Tibial artery (tissue), 4 donors: ENCODE results near the gene USP3.

ENCODE experiments used
- DNase-seq, 2 donors: peaks; one replicate each; pipeline ENCODE4 v3.0.0-alpha.2; 2019
- H3K27ac ChIP-seq, 2 donors: fragments of 200-600 bp; sonication (generic) in 1 of 2; 1 replicate in 1 of 2; 2 replicates in 1 of 2; pipeline ENCODE4 v1.5.1; 2018 to 2019; ENCODE audit warnings: mild to moderate bottlenecking in 1 of 2
- H3K27me3 ChIP-seq, 2 donors: fragments of 200-600 bp; sonication (generic) in 1 of 2; one replicate each; pipeline versions ENCODE4 v1.5.1 to v1.6.0; 2016 to 2019
- H3K36me3 ChIP-seq, 3 donors: fragments of 200-600 bp; sonication (generic) in 2 of 3; one replicate each; pipeline ENCODE4 v1.5.1; 2016 to 2019; ENCODE audit warnings: mild to moderate bottlenecking in 2 of 3
- H3K4me1 ChIP-seq, 4 donors: fragments of 200-600 bp; sonication (generic) in 2 of 4; 1 replicate in 3 of 4; 2 replicates in 1 of 4; pipeline ENCODE4 v1.5.1; 2016 to 2019
- H3K4me3 ChIP-seq, 2 donors: fragments of 200-600 bp; sonication (generic) in 1 of 2; 1 replicate in 1 of 2; 2 replicates in 1 of 2; pipeline ENCODE4 v1.5.1; 2018 to 2019; ENCODE audit warnings: mild to moderate bottlenecking in 2 of 2
- H3K9me3 ChIP-seq, 3 donors: fragments of 200-600 bp; sonication (generic) in 1 of 3; one replicate each; pipeline ENCODE4 v1.5.1; 2016 to 2019
- CTCF ChIP-seq, 2 experiments: fragments of 200-600 bp in 1 of 2; fragments of 450-650 bp in 1 of 2; IDR thresholded peaks; one replicate each; pipeline ENCODE4 v1.5.1; 2017 to 2019; ENCODE audit warnings: antibody characterized with exemption in 2 of 2, mild to moderate bottlenecking in 1 of 2, moderate library complexity in 1 of 2
- intact Hi-C: fragments of 100-400 bp; cut with DNase I; formaldehyde crosslinking; loops from one replicate; pipeline ENCODE4 v1.15.0; 2023; ENCODE audit warnings: low total_unique reads

Gene USP3

DNA sequence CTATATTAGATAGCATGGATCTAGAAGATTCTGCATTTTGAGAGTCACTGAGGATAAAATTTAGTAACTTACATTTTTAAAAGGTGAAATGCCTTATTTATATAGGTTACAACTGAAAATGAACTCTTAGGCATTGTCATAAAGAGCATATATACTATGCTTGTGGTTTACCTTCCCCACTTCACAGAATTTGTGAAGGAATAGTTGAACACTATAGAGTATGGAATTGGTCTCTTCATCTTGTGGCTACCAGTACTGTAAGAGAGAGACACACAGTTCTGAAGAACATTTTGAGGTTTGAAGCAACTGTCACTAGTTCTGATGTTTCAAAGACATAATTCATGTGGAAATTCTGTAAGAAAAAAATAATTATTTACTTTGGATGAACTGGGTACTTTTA is 51.1 kb downstream of the USP3 start:
- H3K36me3 ChIP-seq, result peaks cover 19 to 25% (median 19%) of the 10 kb centered on the region in 3 donors
- no peak for TF ChIP-seq CTCF (IDR thresholded peaks at IDR 0.05)
- DNase-seq, result no peak
- H3K27me3 ChIP-seq, result no peaks in the 10 kb centered on the region
- H3K27ac ChIP-seq, result no peak overlapping the region
- H3K4me1 ChIP-seq, result peaks cover 0 to 35% (median 11%) of the 10 kb centered on the region in 4 donors
- H3K9me3 ChIP-seq, result no peaks in the 10 kb centered on the region
- intact Hi-C loops, result no loop called here
- H3K4me3 ChIP-seq, result no peak overlapping the region

DNA sequence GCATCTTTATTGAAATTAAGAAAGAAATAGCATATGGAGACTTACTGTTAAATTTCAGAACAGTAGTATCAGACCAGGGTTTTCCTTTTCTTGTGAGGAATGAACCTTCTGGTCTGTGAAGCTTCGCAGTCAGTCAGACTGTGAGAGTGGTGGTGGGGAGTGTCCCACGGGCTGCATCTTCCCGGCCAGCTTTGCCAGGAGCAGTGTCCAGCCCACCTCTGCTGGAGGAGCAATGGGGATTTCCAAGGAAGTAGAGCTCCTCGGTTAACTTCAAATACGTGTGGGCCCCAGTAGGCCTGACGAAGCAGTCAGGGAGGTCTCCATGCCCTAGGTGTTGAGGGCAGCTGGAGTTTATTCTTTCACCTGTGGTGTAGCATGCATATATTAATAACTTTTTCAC is 51.9 kb downstream of the USP3 start:
- peaks cover 25 to 31% (median 26%) of the 10 kb centered on the region in 3 donors for H3K36me3 ChIP-seq
- no peaks in the 10 kb centered on the region for H3K9me3 ChIP-seq
- no peak overlapping the region for H3K27ac ChIP-seq
- no peak overlapping the region for H3K4me3 ChIP-seq
- intact Hi-C loops, result no loop called here
- no peaks in the 10 kb centered on the region for H3K27me3 ChIP-seq
- no peak for DNase-seq
- H3K4me1 ChIP-seq, result peaks cover 0 to 31% (median 11%) of the 10 kb centered on the region in 4 donors
- TF ChIP-seq CTCF (IDR thresholded peaks at IDR 0.05), result no peak

GRCh38 chr15:63556736-63557135 is 52.3 kb downstream of the USP3 start:
- H3K36me3 ChIP-seq, result peaks cover 30 to 36% (median 31%) of the 10 kb centered on the region in 3 donors
- peaks cover 0 to 26% (median 10%) of the 10 kb centered on the region in 4 donors for H3K4me1 ChIP-seq
- no peaks in the 10 kb centered on the region for H3K27me3 ChIP-seq
- TF ChIP-seq CTCF (IDR thresholded peaks at IDR 0.05), result no peak
- intact Hi-C loops, result no loop called here
- no peak overlapping the region for H3K4me3 ChIP-seq
- DNase-seq, result no peak
- no peaks in the 10 kb centered on the region for H3K9me3 ChIP-seq
- no peak overlapping the region for H3K27ac ChIP-seq

DNA sequence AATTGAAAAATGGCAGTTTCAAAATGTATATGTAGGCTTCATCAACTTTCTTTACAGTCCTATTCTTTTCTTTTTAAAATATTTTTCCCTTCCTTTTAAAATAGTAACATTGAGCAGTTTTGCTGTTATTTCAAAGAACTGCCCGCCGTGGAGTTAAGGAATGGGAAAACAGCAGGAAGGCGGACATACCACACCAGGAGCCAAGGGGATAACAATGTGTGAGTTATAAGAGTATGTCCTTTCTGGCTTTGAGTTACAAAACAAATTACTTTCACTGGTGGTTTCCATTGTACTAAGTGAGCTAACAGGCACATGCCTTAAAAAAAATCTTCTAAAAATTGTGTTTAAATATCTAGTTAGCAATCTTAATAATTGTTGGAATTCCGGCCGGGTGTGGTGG is 55.4 kb downstream of the USP3 start:
- H3K27ac ChIP-seq, result no peak overlapping the region
- no peaks in the 10 kb centered on the region for H3K27me3 ChIP-seq
- intact Hi-C loops, result no loop called here
- no peak overlapping the region for H3K4me3 ChIP-seq
- no peak for TF ChIP-seq CTCF (IDR thresholded peaks at IDR 0.05)
- H3K36me3 ChIP-seq, result peaks cover 44 to 66% (median 54%) of the 10 kb centered on the region in 3 donors
- no peak for DNase-seq
- no peaks in the 10 kb centered on the region for H3K4me1 ChIP-seq
- no peaks in the 10 kb centered on the region for H3K9me3 ChIP-seq

GRCh38 chr15:63560741-63561448 is 56.5 kb downstream of the USP3 start:
- intact Hi-C loops, result no loop called here
- H3K27ac ChIP-seq, result no peak overlapping the region
- no peak for TF ChIP-seq CTCF (IDR thresholded peaks at IDR 0.05)
- no peak for DNase-seq
- H3K4me1 ChIP-seq, result no peaks in the 10 kb centered on the region
- H3K36me3 ChIP-seq, result peaks cover 44 to 75% (median 62%) of the 10 kb centered on the region in 3 donors
- no peaks in the 10 kb centered on the region for H3K9me3 ChIP-seq
- no peaks in the 10 kb centered on the region for H3K27me3 ChIP-seq
- H3K4me3 ChIP-seq, result no peak overlapping the region
